Measurements from ENCODE around the gene IRAK2. TPM values are rescaled to one million over a fixed set of nuclear protein-coding genes. Genes with fewer than 3 reads are reported as not detected.

Gene IRAK2
- total and polyA plus RNA-seq, 7 donors: 3.9 to 21.3 (median 9.1) TPM

GRCh38 chr3:10290481-10291176 is 125.9 kb downstream of the IRAK2 start:
- no peaks in the 10 kb centered on the region for H3K9me3 ChIP-seq
- no peaks in the 10 kb centered on the region for H3K27me3 ChIP-seq (ENCODE audit: insufficient read depth in 3 of 3, low read length in 2 of 3)
- peaks cover 0 to 91% of the 10 kb centered on the region in 2 donors for H3K36me3 ChIP-seq (ENCODE audit: insufficient read depth in 1 of 2, low read depth in 1 of 2)
- WGBS, 3 donors: 60 to 65% (median 62%) methylated on average over 17 to 18 of the region's 18 CpGs
- DNase-seq: no peak
- H3K4me1 ChIP-seq: no peaks in the 10 kb centered on the region
- intact Hi-C loops (cut with DNase I): no loop called here
- TF ChIP-seq CTCF (IDR thresholded peaks at IDR 0.05): no peak
- no peak overlapping the region for H3K4me3 ChIP-seq
- no peak for ATAC-seq
- no peak overlapping the region for H3K27ac ChIP-seq

- Histone ChIP-seq H3K9me3 (no peaks in the 10 kb centered on the region), H3K27me3 (ENCODE audit: insufficient read depth in 3 of 3, low read length in 2 of 3) (no peaks in the 10 kb centered on the region), H3K36me3 (ENCODE audit: insufficient read depth in 1 of 2, low read depth in 1 of 2) (peaks cover 0 to 91% of the 10 kb centered on the region in 2 donors), H3K27ac (no peak overlapping the region), H3K4me3 (no peak overlapping the region), H3K4me1 (no peaks in the 10 kb centered on the region)
- DNase-seq: no peak
- 95 to 96% (median 95%) methylated on average over 6 of the region's 6 CpGs for WGBS, 3 donors
- intact Hi-C loops (cut with DNase I): no loop called here
- TF ChIP-seq CTCF (IDR thresholded peaks at IDR 0.05): no peak
- ATAC-seq: peak in 1 of 4 donors; percentile 19
Observed at GRCh38 chr3:10291641-10292040, 126.9 kb downstream of the IRAK2 start.

DNA sequence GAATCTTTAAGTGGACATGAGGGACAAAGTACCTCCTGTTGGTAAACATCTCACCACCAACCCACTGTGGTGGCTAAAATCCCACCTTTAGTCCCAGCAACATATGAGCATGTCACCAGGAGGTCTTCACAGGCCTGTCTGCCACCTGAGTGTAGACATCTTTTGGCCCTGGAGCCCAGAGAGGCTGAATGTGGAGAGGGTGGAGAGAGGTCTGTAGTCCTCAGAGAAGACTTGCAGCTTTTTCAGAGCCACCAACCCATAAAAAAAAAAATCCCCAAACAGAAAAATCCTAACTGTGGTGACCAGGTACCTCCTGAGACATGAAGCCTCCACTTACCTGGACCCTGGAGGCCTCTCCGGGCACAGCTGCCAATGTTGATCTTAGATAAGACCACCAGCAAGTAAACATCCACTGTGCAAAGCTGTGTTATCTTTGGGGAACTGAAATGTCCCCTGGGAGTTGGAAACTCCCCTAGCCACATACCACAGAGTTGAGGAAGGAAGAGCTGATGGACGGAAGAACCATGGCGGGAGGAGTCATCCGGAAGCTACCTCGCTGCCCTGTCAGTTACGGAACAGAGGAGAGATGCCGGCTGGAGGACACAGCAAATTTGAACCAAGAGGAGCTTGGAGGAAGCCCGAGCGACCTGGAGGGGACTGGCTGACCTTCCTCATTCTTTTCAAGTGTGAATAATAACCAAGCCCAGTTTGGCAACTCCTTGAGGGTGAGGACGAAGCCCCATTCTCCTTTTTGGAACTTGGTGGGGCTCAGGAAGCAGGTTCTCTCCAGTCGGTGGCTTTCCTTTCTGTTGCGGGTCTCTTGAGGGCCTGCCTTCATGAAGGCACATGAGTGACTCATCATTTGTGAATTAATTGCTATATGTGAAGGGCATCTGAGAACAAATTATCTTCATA is 128.0 kb downstream of the IRAK2 start, which contains the start of gene GHRL:
Gene GHRL (minus strand): TSS at position 443 of the 915 bp plus-strand sequence. CDS start 2,767 bp downstream, outside the sequence.
- peaks cover 0 to 86% of the 10 kb centered on the region in 2 donors for H3K36me3 ChIP-seq (ENCODE audit: insufficient read depth in 1 of 2, low read depth in 1 of 2)
- no peak for TF ChIP-seq CTCF (IDR thresholded peaks at IDR 0.05)
- H3K4me3 ChIP-seq: no peak within 1 kb of the TSS
- no peak for DNase-seq
- peak in 1 of 4 donors; percentile 15 for ATAC-seq
- H3K27ac ChIP-seq: no peak within 1 kb of the TSS
- intact Hi-C loops (cut with DNase I): no loop called here
- H3K4me1 ChIP-seq: no peaks in the 10 kb centered on the region
- WGBS, 3 donors: 62 to 72% (median 68%) methylated on average over 12 of the region's 12 CpGs
- no peaks in the 10 kb centered on the region for H3K9me3 ChIP-seq
- H3K27me3 ChIP-seq (ENCODE audit: insufficient read depth in 3 of 3, low read length in 2 of 3): no peaks in the 10 kb centered on the region

Other genes with a start within 250 kb of the IRAK2 start
- gene IL17RC, start 247.8 kb upstream of the IRAK2 start, total RNA-seq: 10 to 100 TPM; 10.4 to 27.0 (median 20.5) TPM
- gene IL17RC, start 247.8 kb upstream of the IRAK2 start, polyA plus RNA-seq: 10 to 100 TPM; 10.8 to 21.9 (median 13.9) TPM
- 10 to 100 TPM; 28.5 to 47.5 (median 37.8) TPM for gene CRELD1, start 231.1 kb upstream of the IRAK2 start, total RNA-seq
- gene CRELD1, start 231.1 kb upstream of the IRAK2 start, polyA plus RNA-seq: 10 to 100 TPM; 24.2 to 35.0 (median 25.2) TPM
- gene PRRT3, start 212.5 kb upstream of the IRAK2 start, total RNA-seq: 1 to 10 TPM; 1.3 to 1.9 (median 1.6) TPM
- 1 to 10 TPM in 1 of 3 donors, under 1 TPM in 2; 0.55 to 4.0 (median 0.65) TPM for gene PRRT3, start 212.5 kb upstream of the IRAK2 start, polyA plus RNA-seq
- 100 to 1,000 TPM; 145 to 266 (median 188) TPM for gene EMC3, start 178.1 kb upstream of the IRAK2 start, total RNA-seq
- 100 to 1,000 TPM; 171 to 256 (median 198) TPM for gene EMC3, start 178.1 kb upstream of the IRAK2 start, polyA plus RNA-seq
- 1 to 10 TPM in 1 of 4 donors, under 1 TPM in 3; 0.39 to 1.0 (median 0.75) TPM for gene FANCD2, start 138.5 kb upstream of the IRAK2 start, total RNA-seq
- gene FANCD2, start 138.5 kb upstream of the IRAK2 start, polyA plus RNA-seq: 1 to 10 TPM in 1 of 3 donors, under 1 TPM in 2; 0.08 to 1.0 (median 0.47) TPM
- not detected for gene FANCD2OS, start 56.7 kb upstream of the IRAK2 start, total RNA-seq
- not detected for gene FANCD2OS, start 56.7 kb upstream of the IRAK2 start, polyA plus RNA-seq
- gene BRK1, start 49.2 kb upstream of the IRAK2 start, total RNA-seq: 10 to 100 TPM; 73.8 to 82.7 (median 78.9) TPM
- gene BRK1, start 49.2 kb upstream of the IRAK2 start, polyA plus RNA-seq: 100 to 1,000 TPM; 117 to 164 (median 156) TPM
- gene VHL, start 23.1 kb upstream of the IRAK2 start, total RNA-seq: 10 to 100 TPM; 13.5 to 18.2 (median 16.6) TPM
- 10 to 100 TPM in 2 of 3 donors, 1 to 10 TPM in 1; 9.7 to 18.3 (median 13.0) TPM for gene VHL, start 23.1 kb upstream of the IRAK2 start, polyA plus RNA-seq
- gene TATDN2, start 83.5 kb downstream of the IRAK2 start, total RNA-seq: 10 to 100 TPM; 16.3 to 22.7 (median 20.1) TPM
- gene TATDN2, start 83.5 kb downstream of the IRAK2 start, polyA plus RNA-seq: 10 to 100 TPM in 2 of 3 donors, 1 to 10 TPM in 1; 9.6 to 22.1 (median 16.0) TPM
- under 1 TPM in 1 of 4 donors, not detected in 3; 0.88 TPM for gene GHRL, start 128.0 kb downstream of the IRAK2 start, total RNA-seq
- under 1 TPM in 2 of 3 donors, not detected in 1; 0.16 to 0.18 TPM for gene GHRL, start 128.0 kb downstream of the IRAK2 start, polyA plus RNA-seq
- gene SEC13, start 156.2 kb downstream of the IRAK2 start, total RNA-seq: 10 to 100 TPM; 56.3 to 95.5 (median 83.0) TPM
- 100 to 1,000 TPM; 118 to 200 (median 181) TPM for gene SEC13, start 156.2 kb downstream of the IRAK2 start, polyA plus RNA-seq